ENCODE results near the gene TBL3. TPM values are rescaled to one million over a fixed set of nuclear protein-coding genes. Genes with fewer than 3 reads are reported as not detected.
"Not testable (repeated sequence)": the region's sequence is repeated elsewhere in the genome, so short reads cannot be mapped to it uniquely, and the experiment has no call there.

The TBL3 gene
- 42.2 and 76.8 TPM in 2 replicates for total RNA-seq (2014; rRNA removed; shearing (Covaris generic))

GRCh38 chr16:1971796-1972489 lies at the start of gene TBL3:
TBL3 (plus strand) TSS chr16:1972053; CDS start chr16:1972165, 112 bp downstream.
- peak; percentile 93 for DNase-seq (ENCODE audit: low read depth)

- DNase-seq (ENCODE audit: low read depth), result no peak
Measured at GRCh38 chr16:1922357-1922756, 49.5 kb upstream of the TBL3 start.

DNA sequence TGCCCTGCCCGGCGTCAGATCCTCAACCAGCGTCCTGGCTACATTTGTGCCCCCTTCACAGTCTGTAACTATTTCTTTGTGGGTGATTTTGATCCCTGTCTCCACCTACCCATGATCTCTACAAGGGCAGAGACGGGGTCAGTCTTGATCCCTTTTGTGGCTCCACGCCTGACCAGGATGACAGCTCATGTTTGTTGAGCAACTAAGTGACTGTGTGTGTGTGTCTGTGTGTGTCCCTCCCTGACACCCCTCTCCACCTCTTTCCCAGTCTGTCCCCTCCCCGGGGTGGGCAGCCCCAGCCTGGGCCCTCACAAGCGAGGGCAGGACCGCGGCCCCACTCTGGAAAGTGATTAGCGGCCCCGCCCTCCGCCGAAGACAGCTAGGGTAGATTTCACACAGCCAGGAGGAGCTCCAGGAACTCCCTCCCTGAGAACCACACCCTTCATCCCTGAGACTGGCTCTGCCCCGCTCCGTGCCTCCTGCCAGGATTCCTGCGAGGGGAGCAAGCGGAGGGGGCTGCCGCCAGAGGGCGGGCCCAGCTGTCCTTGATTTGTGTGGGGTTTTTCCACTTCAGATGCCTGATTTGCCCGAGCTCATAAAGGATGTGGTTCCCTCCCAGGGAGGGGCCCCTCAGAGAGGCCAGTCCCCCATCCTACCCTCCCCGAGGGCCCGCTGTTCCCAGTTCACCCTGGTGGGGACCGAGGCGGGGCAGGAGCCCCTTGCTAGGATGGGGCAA lies 48.4 kb upstream of the TBL3 start:
- DNase-seq (ENCODE audit: low read depth), result peak; percentile 46

GRCh38 chr16:1924095-1924494 lies 47.8 kb upstream of the TBL3 start:
- no peak for DNase-seq (ENCODE audit: low read depth)

DNA sequence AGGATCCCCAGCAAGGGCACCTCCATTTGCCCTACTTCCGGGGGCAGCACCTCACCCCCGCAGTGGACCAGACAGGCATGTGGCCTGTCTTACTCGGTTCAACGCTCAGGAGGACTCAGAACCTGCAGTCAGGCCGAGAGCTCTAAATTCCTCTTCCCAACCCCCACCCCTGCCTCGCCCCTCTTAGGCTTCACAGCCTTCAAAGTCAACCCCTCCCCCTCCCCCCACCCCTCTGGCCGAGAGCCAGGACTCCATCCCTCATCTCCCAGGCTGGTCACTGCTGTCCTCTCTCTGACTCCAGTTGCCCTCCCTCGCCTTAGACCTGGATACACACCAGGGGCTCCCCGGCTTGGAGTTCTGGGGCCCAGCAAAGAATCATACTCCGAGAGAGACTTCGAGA lies 45.6 kb upstream of the TBL3 start:
- DNase-seq (ENCODE audit: low read depth), result no peak

DNA sequence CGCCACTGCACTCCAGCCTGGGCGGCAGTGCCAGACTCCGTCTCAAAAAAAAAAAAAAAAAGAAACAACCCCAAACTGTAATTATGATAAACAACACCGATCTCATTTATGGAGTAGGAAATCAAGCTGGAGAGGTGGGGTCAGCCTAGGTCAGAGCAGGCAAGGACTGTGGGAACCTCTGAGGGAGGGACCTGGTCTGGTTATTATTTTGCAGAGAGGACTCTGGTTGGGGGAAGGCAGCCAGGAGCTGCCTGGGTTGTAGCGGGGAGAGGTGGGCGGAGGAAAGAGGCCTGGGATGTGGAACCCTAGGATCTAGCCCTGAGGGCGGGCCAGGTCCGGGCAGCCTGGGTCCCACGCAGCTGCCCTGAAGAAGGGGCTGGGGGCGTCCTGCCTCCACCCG lies 42.7 kb upstream of the TBL3 start:
- peak; percentile 34 for DNase-seq (ENCODE audit: low read depth)

GRCh38 chr16:1929578-1930337 lies 42.1 kb upstream of the TBL3 start:
- DNase-seq (ENCODE audit: low read depth), result peak; percentile 70

- no peak for DNase-seq (ENCODE audit: low read depth)
Measured at GRCh38 chr16:1930338-1930720, 41.5 kb upstream of the TBL3 start.

DNA sequence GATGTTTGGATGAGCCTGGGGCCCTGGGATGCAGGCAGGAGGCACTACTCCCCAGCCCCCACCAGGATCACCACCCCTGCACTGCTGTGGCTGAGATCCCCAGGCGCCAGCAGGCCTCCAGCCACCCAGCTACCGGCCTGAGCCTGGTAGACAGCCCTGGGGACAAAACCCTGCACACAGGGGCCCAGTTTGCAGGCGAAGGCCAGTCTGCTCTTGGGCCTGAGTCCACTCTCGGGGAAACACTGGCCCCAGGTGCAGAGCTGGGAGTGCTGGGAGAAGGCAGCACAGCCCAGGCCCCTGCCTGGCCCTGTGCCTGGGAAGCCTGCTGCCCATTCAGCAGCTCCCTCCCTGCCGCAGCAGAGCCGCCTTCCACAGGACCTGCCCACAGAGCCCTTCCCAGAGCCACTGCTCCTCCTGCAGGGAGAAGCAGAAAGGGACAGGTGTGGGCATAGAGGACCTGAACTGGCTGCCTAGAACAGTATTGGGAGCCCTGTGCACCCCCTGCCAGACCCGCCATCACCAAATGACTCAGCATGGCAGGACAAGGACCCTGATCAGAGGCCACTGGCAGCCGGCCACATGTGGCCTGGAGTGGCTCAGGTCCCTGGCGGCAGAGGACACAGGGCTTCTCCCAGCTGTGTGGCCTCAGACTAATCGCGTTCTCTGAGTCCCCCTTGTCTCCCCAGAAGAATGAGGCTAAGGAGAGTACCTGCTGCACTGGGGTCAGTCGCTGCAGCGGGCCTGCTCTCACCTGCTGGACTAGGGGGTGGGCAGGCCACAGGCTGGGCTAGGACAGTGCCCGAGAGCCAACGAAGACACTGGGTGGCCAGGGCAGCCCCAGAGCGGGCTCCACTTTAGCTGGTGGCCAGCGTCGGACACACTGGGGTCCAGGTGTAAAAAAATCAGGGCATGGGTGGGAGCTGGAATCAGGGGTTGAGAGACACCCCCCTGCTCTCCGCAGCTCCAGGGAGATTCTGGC lies 39.5 kb upstream of the TBL3 start:
- peak; percentile 49 for DNase-seq (ENCODE audit: low read depth)

GRCh38 chr16:1933097-1933661 lies 38.7 kb upstream of the TBL3 start:
- DNase-seq (ENCODE audit: low read depth), result no peak

DNA sequence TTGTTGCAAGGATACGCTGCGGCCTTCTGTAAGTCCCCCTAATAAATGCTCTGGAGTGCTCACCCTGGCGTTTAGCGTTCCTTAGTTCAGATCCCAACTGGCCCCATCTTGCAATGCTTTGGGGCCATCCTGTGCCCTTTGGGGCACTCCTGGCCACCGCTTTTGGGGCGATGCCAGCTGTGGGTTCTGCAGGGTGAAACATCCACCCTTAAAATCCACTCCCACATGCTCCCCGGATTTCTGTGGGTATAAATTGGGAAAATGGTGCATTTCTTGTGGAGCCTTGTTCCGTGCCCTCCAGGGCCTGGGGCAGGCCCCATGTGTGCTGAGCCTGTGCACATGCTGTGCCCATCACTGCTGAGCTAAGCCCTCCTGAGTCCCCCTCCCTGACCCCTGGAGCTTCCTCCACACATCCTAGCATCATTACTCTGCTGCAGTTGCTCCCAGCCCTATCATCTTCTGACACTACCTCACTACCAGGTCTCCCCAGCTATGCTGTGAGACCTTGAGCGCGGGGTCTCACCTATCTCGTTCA lies 34.8 kb upstream of the TBL3 start:
- DNase-seq (ENCODE audit: low read depth), result no peak

DNA sequence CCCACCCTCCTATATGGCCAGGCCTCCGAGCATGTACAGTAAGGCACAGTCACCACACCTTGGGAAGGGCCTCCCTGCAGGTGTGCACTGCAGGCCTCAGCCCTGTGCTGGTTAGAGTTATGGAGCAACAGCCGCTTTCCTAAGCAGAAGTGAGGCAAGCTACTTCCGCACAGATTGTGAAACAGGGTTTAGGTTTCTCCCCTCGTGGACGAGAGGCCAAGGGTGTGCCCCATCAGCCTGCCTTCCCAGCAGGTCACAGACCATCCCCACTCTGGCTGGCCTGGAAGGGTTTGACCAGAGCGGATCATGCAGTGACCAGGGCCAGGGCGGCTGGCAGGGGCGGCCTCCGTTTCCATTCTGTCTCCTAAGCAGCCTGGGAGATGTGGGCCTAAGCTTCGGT lies 33.5 kb upstream of the TBL3 start:
- DNase-seq (ENCODE audit: low read depth), result no peak

GRCh38 chr16:1938910-1939309 lies 32.9 kb upstream of the TBL3 start:
- no peak for DNase-seq (ENCODE audit: low read depth)

DNA sequence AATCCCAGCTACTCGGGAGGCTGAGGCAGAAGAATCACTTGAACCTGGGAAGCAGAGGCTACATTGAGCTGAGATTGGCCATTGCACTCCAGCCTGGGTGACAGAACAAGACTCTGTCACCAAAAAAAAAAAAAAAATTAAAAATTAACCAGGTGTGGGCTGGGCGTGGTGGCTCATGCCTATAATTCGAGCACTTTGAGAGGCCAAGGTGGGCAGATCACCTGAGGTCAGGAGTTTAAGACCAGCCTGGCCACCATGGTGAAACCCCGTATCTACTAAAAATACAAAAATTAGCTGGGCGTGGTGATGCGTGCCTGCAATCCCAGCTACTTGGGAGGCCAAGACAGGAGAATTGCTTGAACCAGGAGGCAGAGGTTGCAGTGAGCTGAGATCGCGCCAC lies 32.0 kb upstream of the TBL3 start:
- DNase-seq (ENCODE audit: low read depth), result not testable (repeated sequence)

GRCh38 chr16:1940273-1941161 lies 31.3 kb upstream of the TBL3 start:
- no peak for DNase-seq (ENCODE audit: low read depth)

GRCh38 chr16:1941162-1942046 lies 30.4 kb upstream of the TBL3 start:
- no peak for DNase-seq (ENCODE audit: low read depth)

GRCh38 chr16:1942047-1942809 lies 29.6 kb upstream of the TBL3 start:
- peak; percentile 69 for DNase-seq (ENCODE audit: low read depth)

All from M059J (cell line).